GM18508 (cell line): Measurements from ENCODE around the gene SBDS.
"Not testable (repeated sequence)": the region's sequence is repeated elsewhere in the genome, so short reads cannot be mapped to it uniquely, and the experiment has no call there.

Source experiments
- ATAC-seq: cut with Tn5 transposase; IDR thresholded peaks from one replicate; pipeline ENCODE4 v1.9.1; 2021; ENCODE audit warnings: moderate number of reproducible peaks; ENCODE audit not compliant: insufficient read depth, unreplicated experiment

SBDS gene

GRCh38 chr7:66996444-66997191 is 1.2 kb upstream of the SBDS start, which contains the start of gene TYW1:
TYW1 (plus strand) TSS chr7:66996833; CDS start chr7:66996979, 146 bp downstream.
- ATAC-seq: peak; percentile 78

GRCh38 chr7:66994691-66995049 is 716 bp downstream of the SBDS start:
- ATAC-seq: not testable (repeated sequence)

GRCh38 chr7:66994051-66994450 is 1.3 kb downstream of the SBDS start:
- not testable (repeated sequence) for ATAC-seq

- ATAC-seq: not testable (repeated sequence)
Measured at GRCh38 chr7:66989552-66989951, 5.8 kb downstream of the SBDS start.

- not testable (repeated sequence) for ATAC-seq
Measured at GRCh38 chr7:66980336-66980735, 15.1 kb downstream of the SBDS start.

GRCh38 chr7:66979013-66979412 is 16.4 kb downstream of the SBDS start:
- ATAC-seq: not testable (repeated sequence)

GRCh38 chr7:66978312-66978711 is 17.1 kb downstream of the SBDS start:
- ATAC-seq: not testable (repeated sequence)

GRCh38 chr7:66974986-66975590 is 20.3 kb downstream of the SBDS start:
- no peak for ATAC-seq

- ATAC-seq: no peak
Measured at GRCh38 chr7:66970310-66970709, 25.1 kb downstream of the SBDS start.

GRCh38 chr7:66969001-66969400 is 26.4 kb downstream of the SBDS start:
- not testable (repeated sequence) for ATAC-seq

- no peak for ATAC-seq
Measured at GRCh38 chr7:66967029-66967428, 28.4 kb downstream of the SBDS start.

- ATAC-seq: no peak
Measured at GRCh38 chr7:66964411-66964810, 31.0 kb downstream of the SBDS start.

- ATAC-seq: no peak
Measured at GRCh38 chr7:66961096-66961495, 34.3 kb downstream of the SBDS start.

- ATAC-seq: no peak
Measured at GRCh38 chr7:66960192-66960591, 35.2 kb downstream of the SBDS start.

GRCh38 chr7:66958538-66959350 is 36.6 kb downstream of the SBDS start:
- no peak for ATAC-seq

GRCh38 chr7:66957595-66958290 is 37.6 kb downstream of the SBDS start:
- no peak for ATAC-seq

- ATAC-seq: no peak
Measured at GRCh38 chr7:66953044-66953427, 42.4 kb downstream of the SBDS start.

- ATAC-seq: no peak
Measured at GRCh38 chr7:66952343-66953043, 42.9 kb downstream of the SBDS start.

- ATAC-seq: no peak
Measured at GRCh38 chr7:66950763-66951162, 44.6 kb downstream of the SBDS start.

GRCh38 chr7:66950311-66950710 is 45.1 kb downstream of the SBDS start:
- ATAC-seq: no peak
